Loucy (cell line): ENCODE data around the gene CLCN7.

Source experiments
- EZH2phosphoT487 ChIP-seq: fragments of 200-600 bp; IDR thresholded peaks from 2 replicates; pipeline ENCODE4 v1.6.1; 2018; ENCODE audit warnings: antibody characterized with exemption, mild to moderate bottlenecking, moderate library complexity, borderline replicate concordance
- TF ChIP-seq, protein P1 (sequence below): fragments of 200-600 bp; sonication (generic); conservative IDR thresholded peaks from 2 replicates; pipeline ENCODE4 v1.5.1; 2014; ENCODE audit warnings: mild to moderate bottlenecking, antibody characterized with exemption, low read length

DNA sequence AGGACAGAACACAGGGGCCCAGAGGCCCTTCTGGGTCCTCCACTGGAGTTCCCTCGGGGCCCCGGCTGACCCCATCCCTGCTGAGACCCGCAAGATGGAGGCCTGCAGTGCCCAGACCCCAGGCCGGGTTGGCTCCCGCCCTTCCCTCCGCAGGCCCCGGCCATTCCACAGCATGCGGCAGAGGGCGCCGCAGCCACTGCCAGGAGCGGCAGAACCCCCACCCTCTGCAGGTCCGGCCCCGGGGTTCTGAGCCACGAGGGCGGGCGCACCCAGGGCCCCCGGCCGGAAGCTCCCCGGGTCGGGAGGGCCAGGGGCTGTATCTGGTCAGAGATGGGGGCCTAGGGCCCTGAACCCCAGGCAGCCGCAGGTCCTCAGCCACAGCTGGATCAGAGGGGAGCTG lies 46.3 kb downstream of the CLCN7 start:
- TF ChIP-seq, protein P1, sequence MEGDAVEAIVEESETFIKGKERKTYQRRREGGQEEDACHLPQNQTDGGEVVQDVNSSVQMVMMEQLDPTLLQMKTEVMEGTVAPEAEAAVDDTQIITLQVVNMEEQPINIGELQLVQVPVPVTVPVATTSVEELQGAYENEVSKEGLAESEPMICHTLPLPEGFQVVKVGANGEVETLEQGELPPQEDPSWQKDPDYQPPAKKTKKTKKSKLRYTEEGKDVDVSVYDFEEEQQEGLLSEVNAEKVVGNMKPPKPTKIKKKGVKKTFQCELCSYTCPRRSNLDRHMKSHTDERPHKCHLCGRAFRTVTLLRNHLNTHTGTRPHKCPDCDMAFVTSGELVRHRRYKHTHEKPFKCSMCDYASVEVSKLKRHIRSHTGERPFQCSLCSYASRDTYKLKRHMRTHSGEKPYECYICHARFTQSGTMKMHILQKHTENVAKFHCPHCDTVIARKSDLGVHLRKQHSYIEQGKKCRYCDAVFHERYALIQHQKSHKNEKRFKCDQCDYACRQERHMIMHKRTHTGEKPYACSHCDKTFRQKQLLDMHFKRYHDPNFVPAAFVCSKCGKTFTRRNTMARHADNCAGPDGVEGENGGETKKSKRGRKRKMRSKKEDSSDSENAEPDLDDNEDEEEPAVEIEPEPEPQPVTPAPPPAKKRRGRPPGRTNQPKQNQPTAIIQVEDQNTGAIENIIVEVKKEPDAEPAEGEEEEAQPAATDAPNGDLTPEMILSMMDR: no peak
- no peak for TF ChIP-seq EZH2phosphoT487
